Hematopoietic multipotent progenitor cell treated with erythropoietin and hydrocortisone succinate and interleukin-3 and kit ligand, for 17 days (in vitro differentiated cells): ENCODE measurements around the gene SESN1.
A peak's percentile ranks its signal among the peaks of the same experiment; 100 is the strongest.

ENCODE experiments used
- DNase-seq: peaks from one replicate; pipeline ENCODE4 v3.0.0-alpha.2; 2015; ENCODE audit warnings: low spot score

SESN1 gene

DNA sequence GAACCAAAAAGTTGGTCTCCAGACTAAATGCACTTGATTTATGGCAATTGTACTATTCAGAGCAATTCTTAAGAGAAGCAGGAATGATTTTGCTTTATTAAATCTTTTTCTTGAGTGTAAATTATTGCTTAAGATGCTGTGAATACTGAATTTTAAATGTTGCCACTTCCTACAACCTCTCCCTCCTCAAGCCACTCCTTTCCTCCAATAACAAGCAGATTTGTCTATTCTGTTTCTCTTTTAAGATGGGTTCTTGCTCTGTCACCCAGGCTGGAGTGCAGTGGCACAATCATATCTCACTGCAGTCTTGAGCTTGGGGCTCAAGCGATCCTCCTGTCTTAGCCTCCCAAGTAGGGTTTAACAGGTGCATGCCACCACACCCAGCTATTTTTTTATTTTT, 65.3 kb downstream of the SESN1 start:
- DNase-seq = no peak

DNA sequence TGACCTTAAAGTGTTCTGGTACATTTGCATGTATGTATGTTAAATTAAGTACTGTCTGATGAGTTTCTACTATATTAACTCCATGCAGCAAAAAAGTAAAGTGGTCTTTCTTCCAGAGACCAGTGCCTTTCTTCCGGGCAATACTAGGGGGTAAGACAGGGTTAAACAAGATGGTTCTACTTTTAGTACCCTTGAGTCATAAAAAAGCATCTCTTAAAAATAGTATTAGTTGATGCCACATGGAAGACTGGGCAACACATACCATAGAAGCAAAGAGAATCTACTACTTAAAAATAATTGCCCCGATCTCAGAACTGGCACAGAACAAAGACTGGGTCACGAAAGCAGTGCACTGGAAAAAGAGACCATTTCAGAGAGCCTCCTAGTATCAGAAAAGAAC, 66.2 kb downstream of the SESN1 start:
- DNase-seq = no peak

DNA sequence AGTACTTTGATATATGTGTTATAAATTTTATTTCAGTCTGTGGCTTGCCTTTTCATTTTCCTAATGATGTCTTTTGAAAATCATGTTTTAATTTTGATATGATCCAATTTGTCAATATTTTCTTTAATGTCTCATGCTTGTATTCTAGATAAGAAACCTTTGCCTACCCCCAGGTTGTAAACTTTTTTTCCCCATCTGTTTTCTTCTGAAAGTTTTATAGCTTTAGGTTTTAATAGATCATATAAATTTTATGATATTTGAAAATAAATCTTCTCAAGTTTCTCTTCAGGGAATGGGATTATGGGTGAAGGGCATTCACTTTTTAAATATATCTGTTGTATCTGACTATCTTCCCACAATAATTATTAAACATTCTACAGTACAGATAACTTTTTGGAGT, 66.7 kb downstream of the SESN1 start:
- DNase-seq = no peak

DNA sequence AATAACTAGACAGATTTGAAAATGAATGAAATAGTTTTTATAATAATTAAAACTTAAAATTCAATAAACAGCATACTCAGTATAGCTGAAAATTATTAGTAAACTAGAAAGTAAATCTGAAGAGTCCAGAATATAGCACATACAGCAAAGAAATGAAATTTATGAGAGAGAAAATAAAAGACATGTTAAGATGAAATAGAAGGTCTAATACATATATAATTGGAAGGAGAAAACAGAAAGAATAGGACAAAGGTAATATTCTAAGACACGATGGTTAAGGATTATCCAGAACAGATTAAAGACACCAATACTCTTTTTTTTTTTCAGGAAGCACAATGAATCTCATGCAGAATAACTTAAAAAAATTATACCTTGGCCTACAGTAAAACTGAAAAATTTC, 69.0 kb downstream of the SESN1 start:
- DNase-seq = no peak

DNA sequence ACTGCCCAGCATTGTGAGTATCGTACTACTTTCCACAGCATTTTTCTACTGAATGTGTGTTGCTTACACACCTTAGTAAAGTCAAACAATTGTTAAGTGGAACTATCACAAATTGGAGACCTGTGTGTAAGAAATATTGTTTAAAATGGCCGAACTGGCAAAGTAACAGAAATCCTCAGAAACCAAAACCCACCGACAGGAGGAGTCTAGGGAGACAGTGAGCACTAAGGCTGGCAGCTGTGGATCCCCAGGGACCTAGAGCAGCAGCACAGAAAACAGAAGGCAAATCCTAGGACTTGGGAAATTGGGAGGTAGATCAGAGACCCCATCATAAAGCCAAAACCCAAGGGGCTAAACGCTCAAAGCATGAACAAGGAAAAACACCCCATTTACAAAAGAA, 69.9 kb downstream of the SESN1 start:
- no peak for DNase-seq

DNA sequence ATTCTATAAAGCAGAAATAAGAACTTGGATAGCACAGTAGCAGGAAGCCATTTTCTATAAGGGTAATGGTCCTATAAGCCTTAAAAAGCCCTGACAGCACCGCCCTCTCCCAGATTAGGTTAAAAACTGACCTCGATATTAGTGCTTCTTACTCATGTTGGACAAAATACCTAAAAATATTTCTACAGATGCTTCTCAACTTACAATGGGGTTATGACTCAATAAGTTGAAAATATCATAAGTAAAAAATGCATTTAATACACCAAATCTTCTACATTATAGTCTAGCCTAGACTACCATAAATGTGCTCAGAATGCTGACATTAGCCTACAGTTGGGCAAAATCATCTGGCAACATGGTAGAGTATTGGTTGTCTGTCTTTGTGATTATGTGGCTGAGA, 70.3 kb downstream of the SESN1 start:
- no peak for DNase-seq

DNA sequence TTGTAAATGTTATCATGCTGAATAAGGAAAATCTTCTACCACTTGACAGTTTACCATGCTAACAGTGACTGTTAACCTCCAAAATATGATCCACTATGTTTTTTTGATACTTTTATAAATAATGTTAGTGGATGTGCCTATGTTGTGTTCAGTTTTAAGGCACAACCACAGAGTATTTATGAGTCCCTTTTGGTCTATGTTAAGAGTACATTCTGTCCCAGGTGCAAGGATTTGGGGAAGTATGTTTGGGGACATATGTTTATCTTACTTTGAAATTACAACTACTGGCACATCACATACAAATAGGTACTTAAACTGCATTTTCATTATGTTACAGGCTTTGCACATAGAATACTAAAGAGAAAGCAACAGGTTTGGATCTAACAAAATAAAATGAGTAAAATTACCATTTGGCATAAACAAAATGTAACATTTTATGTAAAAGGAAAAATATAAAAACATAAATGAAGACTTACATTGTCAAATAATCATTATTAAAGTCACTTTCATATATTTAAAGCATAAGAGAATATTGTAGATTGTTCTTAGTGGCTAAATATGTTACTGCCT, 71.2 kb downstream of the SESN1 start:
- no peak for DNase-seq

DNA sequence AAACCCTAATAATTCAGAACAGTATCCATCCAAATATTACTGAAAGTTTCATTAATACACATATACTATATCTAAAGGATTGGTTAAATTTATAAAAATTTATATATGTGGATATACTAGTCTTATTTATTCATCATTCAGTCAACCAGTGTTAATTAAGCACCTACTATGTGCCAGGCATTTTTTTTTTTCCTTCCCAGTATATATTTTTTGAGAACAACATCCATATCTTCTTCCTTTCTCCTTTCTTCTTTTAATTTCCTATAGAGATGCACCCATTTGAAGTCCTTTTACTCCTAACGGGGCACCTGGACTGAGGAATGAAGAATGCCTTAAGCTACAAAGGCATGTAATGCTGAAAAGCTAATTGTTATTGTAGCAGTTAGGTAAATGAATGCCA, 72.8 kb downstream of the SESN1 start:
- DNase-seq = no peak

DNA sequence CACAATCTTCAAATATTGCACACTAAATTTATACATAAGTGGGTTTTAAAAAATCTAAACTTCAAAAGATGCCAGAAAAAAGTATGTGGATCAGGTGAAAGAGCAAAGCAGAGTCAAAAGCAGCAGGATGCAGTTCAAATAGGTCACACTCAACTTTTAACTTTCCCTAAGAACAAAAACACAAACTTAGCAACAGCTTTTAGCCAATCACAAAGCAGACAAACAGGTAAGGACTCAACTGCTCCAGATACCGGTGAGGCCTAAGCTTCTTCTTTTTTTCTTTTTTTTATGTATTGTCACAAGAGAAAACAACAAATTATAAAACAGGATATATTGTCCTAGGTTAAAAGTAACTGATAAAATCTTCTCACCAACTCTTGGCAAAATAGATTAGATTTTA, 74.7 kb downstream of the SESN1 start:
- no peak for DNase-seq

DNA sequence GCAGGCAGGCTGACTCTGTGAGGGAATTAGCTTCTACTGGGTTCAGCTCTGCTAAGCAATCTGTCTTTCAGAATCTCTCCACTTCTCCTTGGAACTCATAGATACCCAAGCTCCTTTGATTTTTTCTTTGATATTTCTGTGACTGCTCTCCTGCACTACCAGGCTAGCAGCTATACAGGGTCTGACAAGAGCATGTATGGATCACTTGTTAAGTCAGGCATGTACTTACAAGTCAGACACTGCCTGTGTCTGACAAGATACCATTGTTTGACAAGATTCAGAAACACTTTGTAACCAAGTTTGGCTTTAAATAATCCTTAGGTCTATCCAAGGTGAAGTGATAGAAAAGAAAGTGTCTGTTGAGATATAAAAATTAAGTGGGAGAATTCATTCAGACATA, 79.5 kb downstream of the SESN1 start:
- no peak for DNase-seq

DNA sequence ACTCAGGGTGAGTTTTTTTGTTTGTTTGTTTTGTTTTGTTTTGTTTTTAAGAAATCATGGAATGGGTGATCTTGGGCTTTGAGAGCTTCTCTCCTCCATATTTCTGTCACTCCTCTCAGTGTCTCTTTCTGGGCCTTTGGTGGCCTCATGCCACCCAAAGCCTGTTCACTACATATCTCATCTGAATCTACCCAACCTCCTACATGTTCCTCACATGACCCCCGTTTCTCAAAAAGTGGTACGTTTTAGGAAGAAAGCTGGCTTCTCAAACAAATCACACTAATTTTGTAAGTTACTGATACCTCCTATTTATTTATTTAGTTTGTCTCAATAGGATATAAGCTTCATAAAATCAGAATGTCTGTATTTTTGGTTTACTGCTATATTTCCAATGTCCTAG, 80.0 kb downstream of the SESN1 start:
- no peak for DNase-seq

DNA sequence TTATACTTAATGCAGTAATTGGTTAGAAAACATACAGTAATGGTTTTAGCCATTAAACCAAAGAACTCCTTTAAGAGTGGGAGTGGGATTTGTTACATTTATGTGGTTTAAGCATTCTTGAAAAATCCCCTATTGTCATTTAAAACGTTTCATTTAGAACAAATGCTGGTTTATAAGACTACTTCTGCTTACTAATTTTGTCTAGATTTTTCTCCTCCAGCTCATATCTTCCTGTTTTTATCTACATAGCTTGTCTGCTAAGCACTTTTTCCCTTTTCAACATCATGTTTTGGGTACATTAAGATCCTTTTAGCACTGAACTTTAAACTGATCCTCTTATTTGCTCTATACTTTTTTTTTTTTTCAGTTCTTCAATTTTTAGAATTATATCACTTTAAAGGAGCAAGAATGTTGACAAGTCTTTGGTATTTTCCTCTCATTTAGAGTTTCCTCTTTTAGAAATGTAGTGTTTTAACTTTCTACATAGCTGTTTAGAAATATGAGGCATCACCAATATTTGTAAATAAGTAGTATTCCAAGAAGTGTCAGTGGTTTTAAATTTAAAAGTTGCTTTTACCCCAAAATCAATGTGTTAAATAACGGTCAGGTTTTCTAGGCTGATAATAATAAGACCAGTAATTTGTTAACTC, 80.9 kb downstream of the SESN1 start:
- DNase-seq = no peak

DNA sequence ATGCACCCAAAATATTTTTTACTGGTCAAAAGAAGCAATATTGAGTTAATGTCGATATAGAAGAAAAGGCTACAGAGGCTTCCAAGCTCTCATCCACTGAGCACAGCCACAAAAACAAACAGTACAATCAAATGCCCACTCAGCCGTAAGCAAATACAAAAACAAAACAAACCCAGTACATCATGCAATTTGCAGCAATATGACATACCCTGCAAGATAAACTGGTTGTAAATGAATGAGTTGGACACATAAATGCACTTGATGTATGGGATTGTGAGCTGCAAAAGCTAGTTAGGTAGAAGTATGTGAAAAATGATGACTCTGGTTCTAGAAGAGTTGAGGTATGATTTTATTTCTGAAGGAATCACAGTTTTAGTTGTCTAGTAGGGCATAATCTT, 83.9 kb downstream of the SESN1 start:
- DNase-seq = no peak

DNA sequence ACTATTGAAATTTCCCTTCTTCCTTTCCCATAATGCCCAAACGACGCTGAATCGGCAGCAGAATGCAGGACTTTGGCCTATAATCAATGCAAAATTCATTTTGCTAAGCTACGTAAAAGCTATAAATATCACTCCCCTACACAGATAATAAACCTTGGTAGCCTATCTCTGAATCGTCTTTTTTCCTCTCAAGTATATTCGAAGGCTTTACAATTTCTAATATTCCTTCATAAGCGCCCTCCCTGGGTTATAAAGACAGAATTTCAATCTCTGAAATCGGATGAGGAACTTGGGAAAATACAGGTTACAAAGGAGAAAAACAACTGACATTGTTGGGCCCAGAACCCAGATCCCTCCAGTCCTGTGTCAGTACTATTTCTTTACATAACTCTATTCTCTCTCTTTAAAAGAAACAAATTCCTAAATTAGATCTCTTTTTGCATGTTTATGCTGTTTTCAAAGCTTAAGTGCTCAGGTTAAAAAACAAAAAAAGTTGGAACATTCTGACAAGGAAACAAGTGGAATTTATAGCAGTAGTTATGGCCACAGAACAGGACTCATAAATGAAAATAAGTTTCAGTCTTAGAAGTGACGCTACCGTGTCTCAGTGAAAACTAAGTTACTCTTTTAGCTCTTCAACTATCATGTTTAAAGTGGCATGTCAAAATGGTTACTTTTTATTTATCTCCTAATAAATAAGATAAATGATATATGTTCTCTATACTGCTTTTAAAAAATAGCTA, 84.5 kb downstream of the SESN1 start:
- DNase-seq = no peak

DNA sequence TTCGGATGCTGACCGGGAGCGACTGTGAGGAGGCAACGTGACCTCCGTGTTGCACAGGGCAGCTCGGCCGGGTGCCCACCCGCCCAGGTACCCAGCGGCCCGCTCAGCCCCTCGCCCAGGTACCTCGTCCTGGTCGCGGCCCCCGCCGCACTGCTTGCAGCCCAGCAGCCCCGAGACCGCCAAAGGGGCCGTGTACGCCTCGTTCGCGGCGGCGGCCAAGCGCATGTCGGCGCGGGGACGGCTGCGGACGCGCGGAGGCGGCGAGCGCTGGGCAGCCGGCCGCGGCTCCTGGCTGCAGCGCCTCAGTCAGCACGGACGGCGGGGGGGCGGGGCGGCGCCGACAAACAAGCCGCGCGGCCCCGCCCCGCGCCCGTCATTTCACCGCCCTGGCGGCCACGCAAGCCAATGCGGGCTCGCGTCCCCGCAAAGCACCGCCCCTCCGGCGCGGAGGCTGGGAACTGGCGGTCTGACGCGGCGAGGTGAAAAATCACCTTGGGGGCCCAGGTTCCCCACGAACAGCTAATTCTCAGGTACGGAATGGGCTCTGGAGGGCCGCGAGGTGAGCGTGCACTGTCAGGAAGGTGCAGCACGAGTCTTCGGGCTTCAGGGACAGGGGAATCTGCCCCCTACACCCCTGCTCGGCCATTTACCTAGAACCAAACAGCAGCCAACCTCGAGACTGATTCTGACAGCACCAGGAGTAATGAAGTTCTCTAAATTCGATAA, 85.2 kb downstream of the SESN1 start:
- peak; percentile 92 for DNase-seq

DNA sequence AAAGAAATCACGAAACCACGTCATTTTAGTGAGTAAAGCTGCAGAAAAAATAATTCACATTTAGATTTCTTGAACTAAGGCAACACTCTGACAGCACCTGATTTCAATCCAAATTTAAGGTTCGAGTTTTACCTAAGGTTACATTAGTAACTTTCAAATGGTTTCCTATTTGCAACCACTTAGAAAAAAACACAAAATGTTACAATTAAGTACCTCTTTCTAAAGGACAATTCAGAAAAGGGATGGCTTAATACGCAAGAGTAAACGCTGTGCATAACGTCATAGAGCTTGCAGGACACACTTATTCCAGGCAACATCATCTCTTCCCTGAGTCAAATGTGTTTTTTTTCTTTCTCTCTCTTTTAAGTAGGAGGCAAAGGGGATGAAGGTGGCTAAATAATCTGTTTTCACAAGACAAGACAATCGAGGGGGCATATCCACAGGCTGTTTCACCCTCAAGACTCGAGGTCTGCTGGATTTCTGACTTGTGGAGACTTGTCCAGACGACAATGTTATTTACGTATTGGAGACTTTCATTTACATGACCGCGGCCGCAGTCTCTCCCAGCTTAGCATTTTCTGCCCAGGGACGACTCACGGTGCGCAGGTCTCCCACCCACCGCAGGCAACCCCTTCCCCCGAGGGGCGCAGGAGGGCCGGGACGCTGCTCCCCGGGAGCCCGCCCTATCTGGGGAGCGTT, 86.0 kb downstream of the SESN1 start:
- DNase-seq = peak; percentile 72

DNA sequence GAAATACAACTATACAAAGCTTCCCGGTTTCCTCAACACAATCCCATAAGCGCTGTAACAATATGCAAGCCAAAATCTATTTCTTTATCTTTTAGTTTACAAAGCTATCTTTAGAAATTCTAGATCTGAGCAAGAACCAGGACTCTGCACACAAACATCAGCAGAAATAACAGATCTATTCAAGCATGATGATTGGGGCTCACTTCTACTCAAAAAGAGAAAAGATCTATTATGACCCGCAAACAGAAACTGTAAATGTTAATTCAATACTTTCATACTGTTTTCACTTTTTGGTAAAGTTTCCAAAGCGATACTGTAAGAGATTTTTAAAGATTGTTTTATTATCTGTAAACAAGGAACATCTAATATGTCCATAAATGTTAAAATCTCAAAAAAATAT, 86.6 kb downstream of the SESN1 start:
- no peak for DNase-seq

DNA sequence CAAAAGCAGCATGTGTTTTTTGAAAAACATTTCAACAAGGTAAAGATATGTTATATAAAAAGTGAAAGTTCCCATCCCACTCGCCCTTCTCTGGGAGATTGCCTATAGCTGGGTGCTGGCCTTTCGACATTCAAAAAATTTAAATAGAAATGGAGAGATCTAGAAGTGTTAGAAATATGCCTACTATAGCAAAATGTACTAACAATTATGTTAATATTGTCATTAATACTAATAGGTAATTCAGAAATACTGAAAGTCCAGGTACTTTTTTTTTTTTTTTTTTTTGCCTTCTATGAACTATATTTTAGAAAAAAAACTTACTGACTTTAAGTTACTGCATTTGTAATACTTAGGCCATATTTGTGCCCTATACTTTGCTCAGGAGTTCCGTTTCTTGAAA, 87.1 kb downstream of the SESN1 start:
- no peak for DNase-seq

DNA sequence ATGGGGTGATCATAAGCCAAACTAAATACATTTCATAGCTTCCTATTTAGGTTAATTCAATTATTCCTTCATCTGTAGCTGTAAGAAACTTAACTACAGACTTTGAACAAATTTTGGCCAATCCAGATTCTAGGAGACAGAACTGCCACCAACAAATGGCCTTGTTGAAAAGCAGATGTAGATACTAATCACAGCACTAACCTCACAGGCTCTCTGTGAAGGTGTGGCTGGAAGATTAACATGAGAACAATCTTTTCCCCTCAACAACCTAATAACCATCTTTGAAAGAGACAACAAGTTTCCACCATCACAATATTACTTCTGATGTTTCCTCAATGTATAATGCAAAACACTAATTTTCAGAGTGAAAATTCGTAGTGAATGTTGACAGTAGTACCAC, 87.8 kb downstream of the SESN1 start:
- peak; percentile 25 for DNase-seq

DNA sequence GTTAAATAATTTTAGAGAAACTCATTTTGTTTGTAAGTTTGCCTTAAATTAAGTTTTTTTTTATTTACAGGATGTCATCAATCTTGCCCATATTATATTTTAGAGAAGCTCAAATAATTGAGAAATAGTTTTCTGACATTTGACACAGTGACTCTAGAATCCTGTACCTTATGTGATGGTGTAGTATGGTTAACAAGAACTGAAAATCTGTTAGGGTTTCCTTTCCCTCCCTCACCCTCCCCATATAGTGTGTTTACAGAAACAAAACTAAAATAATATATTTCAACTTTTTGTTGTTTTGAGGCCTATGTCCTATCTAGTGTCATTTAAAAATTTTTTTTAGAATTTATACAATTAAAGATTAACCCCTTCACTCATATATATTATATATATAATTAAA, 91.8 kb downstream of the SESN1 start:
- DNase-seq = no peak

DNA sequence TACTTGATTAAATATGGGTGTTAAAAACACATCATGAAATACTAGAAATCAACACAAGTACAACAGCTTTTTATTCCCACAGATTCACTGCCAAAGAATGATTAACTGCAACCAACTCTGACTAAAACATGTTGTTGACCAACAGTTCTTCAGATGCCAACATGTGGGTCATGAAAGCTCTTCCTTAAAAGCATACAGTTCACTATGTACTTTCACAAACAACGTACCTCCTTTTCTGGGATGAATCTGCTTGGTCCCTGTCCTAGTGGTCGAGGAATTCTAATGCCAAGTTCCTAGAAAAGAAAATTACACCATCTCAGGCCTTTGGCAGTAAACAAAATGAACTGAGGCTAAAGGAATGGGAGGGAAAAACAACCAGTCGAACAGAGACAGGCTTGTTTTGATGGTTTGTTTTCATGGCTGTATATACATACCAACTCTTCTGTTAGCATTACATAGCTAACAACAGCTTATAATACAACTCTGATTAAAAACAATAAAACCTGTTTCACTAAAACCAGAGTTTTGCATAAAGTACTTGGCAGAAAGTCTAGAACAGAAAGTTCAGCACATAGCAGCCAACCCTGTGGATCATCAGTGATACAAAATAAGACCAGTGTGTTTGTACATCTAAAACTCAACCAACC, 92.5 kb downstream of the SESN1 start:
- DNase-seq = no peak

DNA sequence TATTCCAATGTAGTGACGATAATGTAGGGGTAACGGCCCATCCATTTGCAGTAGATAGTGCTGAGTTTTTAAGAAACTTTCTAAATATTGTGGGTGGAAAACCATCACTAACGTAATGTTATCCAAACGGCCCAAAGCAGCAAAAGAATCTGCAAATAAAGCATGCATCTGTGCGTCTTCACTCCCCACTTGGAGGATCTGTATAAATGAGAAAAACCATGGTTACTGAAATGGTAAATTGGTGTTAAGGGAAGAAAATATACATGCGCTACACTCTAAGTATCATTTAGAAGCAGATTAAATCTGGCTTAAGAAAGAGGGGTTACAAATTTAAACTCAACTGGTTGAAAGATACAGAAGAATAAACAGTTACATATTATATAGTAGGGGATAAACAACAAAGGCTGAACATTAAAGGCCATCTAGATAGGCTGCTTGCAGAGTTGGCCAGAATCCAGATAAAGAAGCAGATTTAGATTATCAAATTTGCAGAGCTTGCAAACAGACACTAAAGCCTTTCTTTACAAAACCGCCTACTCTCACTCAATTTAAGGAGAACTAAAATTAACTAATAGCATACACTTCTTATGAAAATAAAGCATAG, 93.3 kb downstream of the SESN1 start:
- no peak for DNase-seq
